HUES6 (cell line): ENCODE results near the gene IP6K1.

Source experiments
- H3K27ac ChIP-seq: 2 replicates; pipeline ENCODE4 v1.7.0; 2013; ENCODE audit warnings: low read depth, mild to moderate bottlenecking, low read length, inconsistent platforms
- H3K27me3 ChIP-seq: 2 replicates; pipeline ENCODE4 v1.6.1; 2013; ENCODE audit warnings: low read length; ENCODE audit not compliant: control insufficient read depth, insufficient read depth
- H3K36me3 ChIP-seq: 2 replicates; pipeline ENCODE4 v1.6.1; 2013; ENCODE audit warnings: low read length; ENCODE audit not compliant: control insufficient read depth, insufficient read depth
- H3K4me1 ChIP-seq: 2 replicates; pipeline ENCODE4 v1.6.1; 2013; ENCODE audit warnings: low read length; ENCODE audit not compliant: control insufficient read depth, insufficient read depth
- H3K4me3 ChIP-seq: 2 replicates; pipeline ENCODE4 v1.5.1; 2013; ENCODE audit warnings: low read depth, low read length
- H3K9ac ChIP-seq: one replicate; pipeline ENCODE4 v1.6.1; 2013; ENCODE audit warnings: mild to moderate bottlenecking, low read length
- H3K9me3 ChIP-seq: 2 replicates; pipeline ENCODE4 v1.6.1; 2013; ENCODE audit warnings: low read depth, low read length; ENCODE audit not compliant: control insufficient read depth, insufficient read depth

The IP6K1 gene

GRCh38 chr3:49804141-49805041 lies 18.0 kb upstream of the IP6K1 start:
- peak overlapping the region; percentile 95; the same call in 1 of the 2 replicates for H3K4me3 ChIP-seq
- H3K36me3 ChIP-seq, result no peaks in the 10 kb centered on the region
- H3K9ac ChIP-seq, result no peak overlapping the region
- peaks cover 47% of the 10 kb centered on the region for H3K27me3 ChIP-seq
- H3K4me1 ChIP-seq, result peaks cover 29% of the 10 kb centered on the region
- no peak overlapping the region for H3K27ac ChIP-seq
- no peaks in the 10 kb centered on the region for H3K9me3 ChIP-seq

GRCh38 chr3:49803465-49804140 lies 17.3 kb upstream of the IP6K1 start:
- Histone ChIP-seq H3K27ac (no peak overlapping the region), H3K4me1 (peaks cover 29% of the 10 kb centered on the region), H3K27me3 (peaks cover 48% of the 10 kb centered on the region), H3K9me3 (no peaks in the 10 kb centered on the region), H3K36me3 (no peaks in the 10 kb centered on the region), H3K9ac (no peak overlapping the region), H3K4me3 (peak overlapping the region; percentile 95)

- no peak within 1 kb of the TSS for H3K27ac ChIP-seq
- no peaks in the 10 kb centered on the region for H3K9me3 ChIP-seq
- H3K4me1 ChIP-seq, result peaks cover 29% of the 10 kb centered on the region
- no peaks in the 10 kb centered on the region for H3K36me3 ChIP-seq
- peak within 1 kb of the TSS; percentile 54 for H3K9ac ChIP-seq
- H3K4me3 ChIP-seq, result peak within 1 kb of the TSS; percentile 95
- H3K27me3 ChIP-seq, result peaks cover 48% of the 10 kb centered on the region
Measured at GRCh38 chr3:49802719-49803464, 16.6 kb upstream of the IP6K1 start, which contains the start of gene INKA1. INKA1 (plus strand) TSS chr3:49803261; CDS start chr3:49803393, 132 bp downstream.

GRCh38 chr3:49801160-49801559 lies 14.8 kb upstream of the IP6K1 start:
- Histone ChIP-seq H3K4me1 (peaks cover 20% of the 10 kb centered on the region), H3K4me3 (no peak overlapping the region), H3K9me3 (no peaks in the 10 kb centered on the region), H3K36me3 (no peaks in the 10 kb centered on the region), H3K27ac (no peak overlapping the region), H3K27me3 (peaks cover 48% of the 10 kb centered on the region), H3K9ac (no peak overlapping the region)

- H3K27ac ChIP-seq, result no peak within 1 kb of the TSS
- H3K9ac ChIP-seq, result no peak within 1 kb of the TSS
- no peaks in the 10 kb centered on the region for H3K9me3 ChIP-seq
- no peaks in the 10 kb centered on the region for H3K36me3 ChIP-seq
- H3K4me1 ChIP-seq, result peaks cover 8% of the 10 kb centered on the region; the same call in 1 of the 2 replicates
- H3K27me3 ChIP-seq, result peaks cover 39% of the 10 kb centered on the region
- no peak within 1 kb of the TSS for H3K4me3 ChIP-seq
Measured at GRCh38 chr3:49799761-49800160, 13.4 kb upstream of the IP6K1 start, which contains the start of gene CDHR4. CDHR4 (minus strand) TSS chr3:49799873; CDS start chr3:49799812, 61 bp downstream.

GRCh38 chr3:49799105-49799504 lies 12.8 kb upstream of the IP6K1 start:
- Histone ChIP-seq H3K9me3 (no peaks in the 10 kb centered on the region), H3K4me1 (peaks cover 8% of the 10 kb centered on the region; the same call in 1 of the 2 replicates), H3K4me3 (no peak overlapping the region), H3K9ac (no peak overlapping the region), H3K27ac (no peak overlapping the region), H3K36me3 (no peaks in the 10 kb centered on the region), H3K27me3 (peaks cover 32% of the 10 kb centered on the region)

- Histone ChIP-seq H3K4me1 (peaks cover 3% of the 10 kb centered on the region; the same call in 1 of the 2 replicates), H3K9ac (no peak overlapping the region), H3K4me3 (no peak overlapping the region), H3K9me3 (no peaks in the 10 kb centered on the region), H3K27ac (no peak overlapping the region), H3K27me3 (peaks cover 8% of the 10 kb centered on the region; the same call in 1 of the 2 replicates), H3K36me3 (no peaks in the 10 kb centered on the region)
Measured at GRCh38 chr3:49794926-49795905, 8.9 kb upstream of the IP6K1 start.

GRCh38 chr3:49794431-49794830 lies 8.1 kb upstream of the IP6K1 start:
- no peak overlapping the region for H3K27ac ChIP-seq
- no peak overlapping the region for H3K9ac ChIP-seq
- peaks cover 5% of the 10 kb centered on the region; the same call in 1 of the 2 replicates for H3K4me1 ChIP-seq
- H3K4me3 ChIP-seq, result no peak overlapping the region
- no peaks in the 10 kb centered on the region for H3K36me3 ChIP-seq
- H3K9me3 ChIP-seq, result no peaks in the 10 kb centered on the region
- H3K27me3 ChIP-seq, result peaks cover 2% of the 10 kb centered on the region; the same call in 1 of the 2 replicates

GRCh38 chr3:49793486-49794085 lies 7.2 kb upstream of the IP6K1 start:
- Histone ChIP-seq H3K36me3 (no peaks in the 10 kb centered on the region), H3K27ac (no peak overlapping the region), H3K9me3 (no peaks in the 10 kb centered on the region), H3K4me3 (no peak overlapping the region), H3K9ac (no peak overlapping the region), H3K4me1 (peaks cover 5% of the 10 kb centered on the region; the same call in 1 of the 2 replicates), H3K27me3 (no peaks in the 10 kb centered on the region)
